DMS 273 treated with DMSO at 0.1 percent for 48 hours (cell line): ENCODE data around the gene TRA2B.
"Not testable (repeated sequence)": the region's sequence is repeated elsewhere in the genome, so short reads cannot be mapped to it uniquely, and the experiment has no call there.

Experiments
- DNase-seq: peaks from one replicate; lab custom pipeline; 2025; lab: John Stamatoyannopoulos, UW

The TRA2B gene

GRCh38 chr3:185927501-185928200, 10.2 kb downstream of the TRA2B start:
- DNase-seq = no peak

GRCh38 chr3:185926445-185926844, 11.4 kb downstream of the TRA2B start:
- DNase-seq = no peak

- no peak for DNase-seq
These were observed 12.5 kb downstream of the TRA2B start for GRCh38 chr3:185925353-185925752.

- DNase-seq = no peak
These were observed 13.4 kb downstream of the TRA2B start for GRCh38 chr3:185924375-185924774.

GRCh38 chr3:185920184-185920583, 17.6 kb downstream of the TRA2B start:
- DNase-seq = no peak

GRCh38 chr3:185916042-185916833, 21.6 kb downstream of the TRA2B start:
- DNase-seq = no peak

GRCh38 chr3:185915642-185916041, 22.2 kb downstream of the TRA2B start:
- DNase-seq = no peak

- no peak for DNase-seq
These were observed 22.7 kb downstream of the TRA2B start for GRCh38 chr3:185914911-185915629.

GRCh38 chr3:185912929-185913901, 24.6 kb downstream of the TRA2B start:
- peak; percentile 61 for DNase-seq

- no peak for DNase-seq
These were observed 25.3 kb downstream of the TRA2B start for GRCh38 chr3:185912512-185912911.

GRCh38 chr3:185911076-185911448, 26.8 kb downstream of the TRA2B start:
- not testable (repeated sequence) for DNase-seq

GRCh38 chr3:185910322-185911075, 27.3 kb downstream of the TRA2B start:
- DNase-seq = not testable (repeated sequence)

GRCh38 chr3:185909913-185910312, 27.9 kb downstream of the TRA2B start:
- not testable (repeated sequence) for DNase-seq

GRCh38 chr3:185900228-185900627, 37.6 kb downstream of the TRA2B start:
- no peak for DNase-seq

GRCh38 chr3:185896636-185897035, 41.2 kb downstream of the TRA2B start:
- DNase-seq = no peak

- DNase-seq = no peak
These were observed 50.7 kb downstream of the TRA2B start for GRCh38 chr3:185887066-185887465.

GRCh38 chr3:185884641-185885040, 53.2 kb downstream of the TRA2B start:
- no peak for DNase-seq

GRCh38 chr3:185881926-185882325, 55.9 kb downstream of the TRA2B start:
- no peak for DNase-seq

- no peak for DNase-seq
These were observed 57.2 kb downstream of the TRA2B start for GRCh38 chr3:185880600-185880999.

- DNase-seq = no peak
These were observed 58.9 kb downstream of the TRA2B start for GRCh38 chr3:185878920-185879319.

GRCh38 chr3:185874119-185874518, 63.7 kb downstream of the TRA2B start:
- no peak for DNase-seq
